ENCODE results near the gene MRPL51. TPM values are rescaled to one million over a fixed set of nuclear protein-coding genes. Genes with fewer than 3 reads are reported as not detected.

The MRPL51 gene
- total and polyA plus RNA-seq, 10 of the 15 experiments (the other 5 are each of a cell fraction or from before 2014, with no cell fraction given) = 137 to 1,202 (median 267) TPM

DNA sequence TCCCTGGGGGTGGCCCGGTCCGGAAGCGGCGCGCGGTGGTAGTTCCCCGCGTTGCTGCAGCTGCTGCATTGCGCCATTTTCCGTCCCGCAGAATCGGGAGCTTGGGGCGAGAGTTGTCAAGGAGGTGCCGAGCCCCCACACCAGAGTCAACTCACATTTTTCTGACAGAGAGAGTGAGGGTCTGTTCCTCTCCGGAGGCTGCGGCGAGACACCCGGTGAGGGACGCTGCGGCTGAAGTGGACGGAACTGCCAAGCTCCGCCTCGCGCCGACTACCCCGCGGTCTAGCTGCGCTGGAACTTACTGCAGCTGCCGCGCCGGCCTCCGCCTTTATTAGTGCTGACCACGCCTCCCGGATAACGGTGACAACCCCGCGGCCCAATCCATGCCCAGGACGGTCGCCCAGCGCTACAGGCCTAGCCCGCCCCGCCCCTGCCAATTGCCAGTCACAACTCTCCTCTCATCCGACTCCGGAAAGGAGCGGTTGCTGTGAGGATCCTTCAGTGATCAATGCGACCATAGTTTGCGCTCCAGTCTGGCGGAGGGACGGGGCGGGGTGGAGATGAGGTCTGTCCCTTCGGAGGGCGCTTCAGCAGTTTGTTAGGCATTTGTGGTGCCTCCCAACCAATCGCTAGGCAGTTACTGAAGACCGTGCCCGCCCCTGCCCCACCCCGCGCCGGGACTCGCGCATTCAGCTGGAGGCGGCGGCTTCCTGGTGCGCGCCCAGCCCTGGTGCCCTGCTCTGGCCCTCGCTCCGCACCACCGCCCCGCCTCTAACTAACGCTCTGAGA is 22.5 kb downstream of the MRPL51 start, which contains the start of gene VAMP1 (continued):
- TF ChIP-seq, protein P1, sequence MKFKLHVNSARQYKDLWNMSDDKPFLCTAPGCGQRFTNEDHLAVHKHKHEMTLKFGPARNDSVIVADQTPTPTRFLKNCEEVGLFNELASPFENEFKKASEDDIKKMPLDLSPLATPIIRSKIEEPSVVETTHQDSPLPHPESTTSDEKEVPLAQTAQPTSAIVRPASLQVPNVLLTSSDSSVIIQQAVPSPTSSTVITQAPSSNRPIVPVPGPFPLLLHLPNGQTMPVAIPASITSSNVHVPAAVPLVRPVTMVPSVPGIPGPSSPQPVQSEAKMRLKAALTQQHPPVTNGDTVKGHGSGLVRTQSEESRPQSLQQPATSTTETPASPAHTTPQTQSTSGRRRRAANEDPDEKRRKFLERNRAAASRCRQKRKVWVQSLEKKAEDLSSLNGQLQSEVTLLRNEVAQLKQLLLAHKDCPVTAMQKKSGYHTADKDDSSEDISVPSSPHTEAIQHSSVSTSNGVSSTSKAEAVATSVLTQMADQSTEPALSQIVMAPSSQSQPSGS (IDR thresholded peaks at IDR 0.05; ENCODE audit: low read length) = no peak
- no peak for TF ChIP-seq ZNF622 (IDR thresholded peaks at IDR 0.05)
- TF ChIP-seq TAF1 (IDR thresholded peaks at IDR 0.05; ENCODE audit: borderline replicate concordance, low read depth, low read length) = peak; percentile 97
- TF ChIP-seq, protein P2, sequence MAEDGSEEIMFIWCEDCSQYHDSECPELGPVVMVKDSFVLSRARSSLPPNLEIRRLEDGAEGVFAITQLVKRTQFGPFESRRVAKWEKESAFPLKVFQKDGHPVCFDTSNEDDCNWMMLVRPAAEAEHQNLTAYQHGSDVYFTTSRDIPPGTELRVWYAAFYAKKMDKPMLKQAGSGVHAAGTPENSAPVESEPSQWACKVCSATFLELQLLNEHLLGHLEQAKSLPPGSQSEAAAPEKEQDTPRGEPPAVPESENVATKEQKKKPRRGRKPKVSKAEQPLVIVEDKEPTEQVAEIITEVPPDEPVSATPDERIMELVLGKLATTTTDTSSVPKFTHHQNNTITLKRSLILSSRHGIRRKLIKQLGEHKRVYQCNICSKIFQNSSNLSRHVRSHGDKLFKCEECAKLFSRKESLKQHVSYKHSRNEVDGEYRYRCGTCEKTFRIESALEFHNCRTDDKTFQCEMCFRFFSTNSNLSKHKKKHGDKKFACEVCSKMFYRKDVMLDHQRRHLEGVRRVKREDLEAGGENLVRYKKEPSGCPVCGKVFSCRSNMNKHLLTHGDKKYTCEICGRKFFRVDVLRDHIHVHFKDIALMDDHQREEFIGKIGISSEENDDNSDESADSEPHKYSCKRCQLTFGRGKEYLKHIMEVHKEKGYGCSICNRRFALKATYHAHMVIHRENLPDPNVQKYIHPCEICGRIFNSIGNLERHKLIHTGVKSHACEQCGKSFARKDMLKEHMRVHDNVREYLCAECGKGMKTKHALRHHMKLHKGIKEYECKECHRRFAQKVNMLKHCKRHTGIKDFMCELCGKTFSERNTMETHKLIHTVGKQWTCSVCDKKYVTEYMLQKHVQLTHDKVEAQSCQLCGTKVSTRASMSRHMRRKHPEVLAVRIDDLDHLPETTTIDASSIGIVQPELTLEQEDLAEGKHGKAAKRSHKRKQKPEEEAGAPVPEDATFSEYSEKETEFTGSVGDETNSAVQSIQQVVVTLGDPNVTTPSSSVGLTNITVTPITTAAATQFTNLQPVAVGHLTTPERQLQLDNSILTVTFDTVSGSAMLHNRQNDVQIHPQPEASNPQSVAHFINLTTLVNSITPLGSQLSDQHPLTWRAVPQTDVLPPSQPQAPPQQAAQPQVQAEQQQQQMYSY (CRISPR knock-in tag; IDR thresholded peaks at IDR 0.05) = no peak
- no peak for TF ChIP-seq WRNIP1 (IDR thresholded peaks at IDR 0.05; ENCODE audit: borderline replicate concordance, low read depth, low read length)
- TF ChIP-seq ZZZ3 (IDR thresholded peaks at IDR 0.05; ENCODE audit: control insufficient read depth, insufficient read length, low read depth) = no peak
- peak; percentile 100 for TF ChIP-seq POLR2AphosphoS5 (IDR thresholded peaks at IDR 0.05; ENCODE audit: low read length)
- TF ChIP-seq CHD1 (IDR thresholded peaks at IDR 0.05; ENCODE audit: low read depth, low read length) = no peak
- TF ChIP-seq, protein P3, sequence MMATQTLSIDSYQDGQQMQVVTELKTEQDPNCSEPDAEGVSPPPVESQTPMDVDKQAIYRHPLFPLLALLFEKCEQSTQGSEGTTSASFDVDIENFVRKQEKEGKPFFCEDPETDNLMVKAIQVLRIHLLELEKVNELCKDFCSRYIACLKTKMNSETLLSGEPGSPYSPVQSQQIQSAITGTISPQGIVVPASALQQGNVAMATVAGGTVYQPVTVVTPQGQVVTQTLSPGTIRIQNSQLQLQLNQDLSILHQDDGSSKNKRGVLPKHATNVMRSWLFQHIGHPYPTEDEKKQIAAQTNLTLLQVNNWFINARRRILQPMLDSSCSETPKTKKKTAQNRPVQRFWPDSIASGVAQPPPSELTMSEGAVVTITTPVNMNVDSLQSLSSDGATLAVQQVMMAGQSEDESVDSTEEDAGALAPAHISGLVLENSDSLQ (IDR thresholded peaks at IDR 0.05) = peak; percentile 98
- peak; percentile 96 for TF ChIP-seq SP1 (IDR thresholded peaks at IDR 0.05; ENCODE audit: low read depth, low read length)
- no peak for TF ChIP-seq EZH2 (IDR thresholded peaks at IDR 0.05; ENCODE audit: borderline replicate concordance, control insufficient read depth, low read depth, low read length)
- no peak for TF ChIP-seq RAD21 (IDR thresholded peaks at IDR 0.05; ENCODE audit: insufficient read depth, low read depth, low read length)
- TF ChIP-seq MTA3 (IDR thresholded peaks at IDR 0.05; ENCODE audit: borderline replicate concordance, low read length) = no peak
- peak; percentile 95 for TF ChIP-seq BACH1 (IDR thresholded peaks at IDR 0.05; ENCODE audit: borderline replicate concordance)
- 0 out of 2 replicates have a peak, but pooled peaks have one; percentile 23 for TF ChIP-seq NRF1 (conservative IDR thresholded peaks at IDR 0.05; ENCODE audit: low read depth, low read length)
- TF ChIP-seq ATF7 (IDR thresholded peaks at IDR 0.05; ENCODE audit: low read depth) = no peak
- TF ChIP-seq SUZ12 (IDR thresholded peaks at IDR 0.05; ENCODE audit: unreplicated experiment) = no peak
- peak; percentile 100 for TF ChIP-seq POLR2A (IDR thresholded peaks at IDR 0.05; ENCODE audit: low read depth, low read length)
- TF ChIP-seq STAT3 (IDR thresholded peaks at IDR 0.05; ENCODE audit: low read depth, low read length) = no peak
- TF ChIP-seq EED (IDR thresholded peaks at IDR 0.05; ENCODE audit: low read depth) = no peak
- peak; percentile 86 for TF ChIP-seq NBN (IDR thresholded peaks at IDR 0.05)
- peak; percentile 73 for TF ChIP-seq RUNX3 (IDR thresholded peaks at IDR 0.05; ENCODE audit: low read length)
- TF ChIP-seq, protein P4, sequence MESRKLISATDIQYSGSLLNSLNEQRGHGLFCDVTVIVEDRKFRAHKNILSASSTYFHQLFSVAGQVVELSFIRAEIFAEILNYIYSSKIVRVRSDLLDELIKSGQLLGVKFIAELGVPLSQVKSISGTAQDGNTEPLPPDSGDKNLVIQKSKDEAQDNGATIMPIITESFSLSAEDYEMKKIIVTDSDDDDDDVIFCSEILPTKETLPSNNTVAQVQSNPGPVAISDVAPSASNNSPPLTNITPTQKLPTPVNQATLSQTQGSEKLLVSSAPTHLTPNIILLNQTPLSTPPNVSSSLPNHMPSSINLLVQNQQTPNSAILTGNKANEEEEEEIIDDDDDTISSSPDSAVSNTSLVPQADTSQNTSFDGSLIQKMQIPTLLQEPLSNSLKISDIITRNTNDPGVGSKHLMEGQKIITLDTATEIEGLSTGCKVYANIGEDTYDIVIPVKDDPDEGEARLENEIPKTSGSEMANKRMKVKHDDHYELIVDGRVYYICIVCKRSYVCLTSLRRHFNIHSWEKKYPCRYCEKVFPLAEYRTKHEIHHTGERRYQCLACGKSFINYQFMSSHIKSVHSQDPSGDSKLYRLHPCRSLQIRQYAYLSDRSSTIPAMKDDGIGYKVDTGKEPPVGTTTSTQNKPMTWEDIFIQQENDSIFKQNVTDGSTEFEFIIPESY (IDR thresholded peaks at IDR 0.05) = no peak
- peak; percentile 79 for TF ChIP-seq YY1 (IDR thresholded peaks at IDR 0.05; ENCODE audit: low read depth, low read length)
- TF ChIP-seq HDAC2 (IDR thresholded peaks at IDR 0.05) = no peak

All from GM12878 (cell line).